ENCODE data around the gene SFXN5. TPM values are rescaled to one million over a fixed set of nuclear protein-coding genes. Genes with fewer than 3 reads are reported as not detected.

Gene SFXN5
- polyA plus RNA-seq, 3 donors, result 5.9 to 28.6 (median 9.5) TPM

GRCh38 chr2:72936660-72937355 lies 134.7 kb downstream of the SFXN5 start:
- no peak overlapping the region for H3K4me3 ChIP-seq (replicated peaks in 1 of 3; ENCODE audit: low read depth in 2 of 3, low read length in 3 of 3)
- H3K79me2 ChIP-seq (ENCODE audit: insufficient read depth, low read length), result no peaks in the 10 kb centered on the region
- no peak overlapping the region for H3K27ac Mint-ChIP-seq
- H3K36me3 Mint-ChIP-seq, result peaks cover 16 to 26% of the 10 kb centered on the region in 2 donors
- no peaks in the 10 kb centered on the region for H3K9me3 ChIP-seq (replicated peaks in 1 of 2; ENCODE audit: control insufficient read depth in 1 of 2, insufficient read depth in 1 of 2, low read length in 2 of 2)
- peaks cover 11 to 19% (median 16%) of the 10 kb centered on the region in 3 donors for H3K27me3 Mint-ChIP-seq (ENCODE audit: low read depth in 3 of 3)
- peaks cover 0 to under 1% of the 10 kb centered on the region in 2 donors for H3K4me1 ChIP-seq (ENCODE audit: control insufficient read depth in 1 of 2, insufficient read depth in 2 of 2, low read length in 2 of 2)
- H3K27me3 ChIP-seq (ENCODE audit: control insufficient read depth in 2 of 2, insufficient read depth in 2 of 2, low read length in 2 of 2), result peaks cover 0 to 4% of the 10 kb centered on the region in 2 donors
- WGBS (ENCODE audit: insufficient coverage), result 92% methylated on average over 14 of the region's 19 CpGs
- intact Hi-C loops (cut with micrococcal nuclease), result no loop called here
- DNase-seq, result no peak
- no peak overlapping the region for H2AFZ ChIP-seq (ENCODE audit: insufficient read depth, low read depth, low read length, poor library complexity, severe bottlenecking)
- H3K4me3 Mint-ChIP-seq, result no peak overlapping the region
- no peak overlapping the region for H3K27ac ChIP-seq (ENCODE audit: low read depth in 1 of 2, low read length in 2 of 2)
- TF ChIP-seq CTCF (IDR thresholded peaks at IDR 0.05), result no peak
- no peaks in the 10 kb centered on the region for H4K20me1 ChIP-seq (ENCODE audit: insufficient read depth, low read length)
- no peak overlapping the region for H3K4me2 ChIP-seq (replicated peaks; ENCODE audit: extremely low read depth, low read length, poor library complexity, severe bottlenecking)
- no peaks in the 10 kb centered on the region for H3K9me3 Mint-ChIP-seq
- H3K4me1 Mint-ChIP-seq, result peaks cover 1% of the 10 kb centered on the region
- no peak overlapping the region for H3K9ac ChIP-seq (ENCODE audit: insufficient read depth, low read length, poor library complexity, severe bottlenecking)
- H3K36me3 ChIP-seq (replicated peaks in 1 of 2; ENCODE audit: control insufficient read depth in 1 of 2, insufficient read depth in 2 of 2, low read length in 2 of 2), result peaks cover 0 to 8% of the 10 kb centered on the region in 2 donors

- H3K27me3 ChIP-seq (ENCODE audit: control insufficient read depth in 2 of 2, insufficient read depth in 2 of 2, low read length in 2 of 2), result peaks cover 0 to 10% of the 10 kb centered on the region in 2 donors
- no peak for TF ChIP-seq CTCF (IDR thresholded peaks at IDR 0.05)
- H3K4me2 ChIP-seq (replicated peaks; ENCODE audit: extremely low read depth, low read length, poor library complexity, severe bottlenecking), result no peak overlapping the region
- intact Hi-C loops (cut with micrococcal nuclease), result no loop called here
- H3K36me3 ChIP-seq (replicated peaks in 1 of 2; ENCODE audit: control insufficient read depth in 1 of 2, insufficient read depth in 2 of 2, low read length in 2 of 2), result peaks cover 0 to 7% of the 10 kb centered on the region in 2 donors
- H3K4me1 ChIP-seq (ENCODE audit: control insufficient read depth in 1 of 2, insufficient read depth in 2 of 2, low read length in 2 of 2), result no peaks in the 10 kb centered on the region
- no peak overlapping the region for H2AFZ ChIP-seq (ENCODE audit: insufficient read depth, low read depth, low read length, poor library complexity, severe bottlenecking)
- Mint-ChIP-seq H3K9me3 (no peaks in the 10 kb centered on the region), H3K36me3 (peaks cover 14% of the 10 kb centered on the region in 2 donors), H3K4me3 (no peak overlapping the region), H3K27ac (no peak overlapping the region), H3K27me3 (ENCODE audit: low read depth in 3 of 3) (peaks cover 15 to 23% (median 21%) of the 10 kb centered on the region in 3 donors), H3K4me1 (no peaks in the 10 kb centered on the region)
- H3K9ac ChIP-seq (ENCODE audit: insufficient read depth, low read length, poor library complexity, severe bottlenecking), result no peak overlapping the region
- H4K20me1 ChIP-seq (ENCODE audit: insufficient read depth, low read length), result no peaks in the 10 kb centered on the region
- no peak overlapping the region for H3K27ac ChIP-seq (ENCODE audit: low read depth in 1 of 2, low read length in 2 of 2)
- H3K79me2 ChIP-seq (ENCODE audit: insufficient read depth, low read length), result no peaks in the 10 kb centered on the region
- H3K9me3 ChIP-seq (replicated peaks in 1 of 2; ENCODE audit: control insufficient read depth in 1 of 2, insufficient read depth in 1 of 2, low read length in 2 of 2), result no peaks in the 10 kb centered on the region
- H3K4me3 ChIP-seq (replicated peaks in 1 of 3; ENCODE audit: low read depth in 2 of 3, low read length in 3 of 3), result no peak overlapping the region
- no peak for DNase-seq
- 100% methylated on average over 1 of the region's 2 CpGs for WGBS (ENCODE audit: insufficient coverage)
These were observed 135.9 kb downstream of the SFXN5 start for GRCh38 chr2:72935611-72935957.
